GM19397 (cell line): Measurements from ENCODE around the gene ZNF212.

Experiments used
- ATAC-seq: cut with Tn5 transposase; IDR thresholded peaks from one replicate; pipeline ENCODE4 v1.9.1; 2021; ENCODE audit warnings: mild to moderate bottlenecking, moderate library complexity; ENCODE audit not compliant: unreplicated experiment

Gene ZNF212

DNA sequence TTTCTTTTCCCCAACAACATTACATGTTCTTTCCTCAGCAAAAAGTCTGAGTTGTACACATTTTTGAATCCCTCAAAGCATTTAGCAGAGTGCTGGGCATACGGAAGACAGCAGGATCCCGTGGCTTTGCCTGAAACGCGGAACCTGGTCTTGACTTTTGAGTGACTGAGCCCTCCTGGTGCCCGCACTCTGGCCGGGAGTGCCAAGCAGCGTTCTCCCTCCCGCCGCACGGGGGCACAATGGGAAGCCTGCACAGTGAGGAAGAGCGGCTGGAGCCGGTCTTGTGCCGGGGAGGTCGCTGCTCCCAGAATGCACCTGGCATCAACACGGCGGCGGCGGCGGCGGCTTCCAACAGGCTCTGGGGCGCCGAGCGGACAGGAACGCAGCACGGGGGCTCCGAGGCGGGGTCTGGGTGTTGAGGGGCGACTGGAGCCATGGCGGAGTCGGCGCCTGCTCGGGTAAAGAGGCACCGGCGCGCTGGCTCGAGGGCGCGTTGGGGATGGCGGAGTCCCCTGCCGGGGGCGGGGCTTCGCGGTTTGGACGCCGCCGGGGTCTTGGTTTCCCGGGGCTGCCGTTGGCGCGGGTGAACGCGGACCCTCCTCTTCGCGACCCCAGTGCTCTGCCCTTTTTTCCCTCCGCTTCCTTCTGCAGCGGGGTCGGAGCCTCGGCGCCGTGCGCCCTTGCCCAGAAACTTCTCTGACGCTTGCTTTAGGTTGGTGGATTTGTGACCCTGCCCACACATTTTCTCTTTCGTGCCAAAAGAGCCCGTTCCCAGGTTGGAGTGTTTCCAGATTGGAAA lies at the start of gene ZNF212:
Gene ZNF212 (plus strand): TSS at position 307 of the 799 bp plus-strand sequence. CDS start 128 bp downstream, at position 435.
- peak; percentile 100 for ATAC-seq

GRCh38 chr7:149191851-149192250 lies 47.6 kb upstream of the ZNF212 start:
- no peak for ATAC-seq

DNA sequence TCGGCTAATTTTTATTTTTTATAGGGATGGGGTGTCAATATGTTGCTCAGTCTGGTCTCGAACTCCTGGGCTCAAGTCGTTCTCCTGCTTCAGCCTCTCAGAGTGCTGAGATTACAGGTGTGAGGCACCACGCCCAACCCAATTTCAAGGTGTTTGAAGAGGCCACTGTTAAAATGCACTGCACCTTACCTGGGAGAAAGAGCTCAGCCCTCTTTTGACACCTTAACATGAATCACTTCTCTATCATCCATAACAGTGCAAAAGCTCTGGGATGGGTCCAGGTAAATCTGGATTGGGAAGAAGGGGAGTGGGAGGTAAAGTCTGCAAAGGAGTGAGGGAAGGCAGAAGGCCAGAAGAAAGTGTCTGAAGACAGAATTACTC lies 44.7 kb upstream of the ZNF212 start:
- ATAC-seq = no peak

GRCh38 chr7:149195180-149196150 lies 44.0 kb upstream of the ZNF212 start, which contains the start of gene ZNF282:
Gene ZNF282 (plus strand): TSS chr7:149195546. CDS start chr7:149195590, 44 bp downstream.
- ATAC-seq = peak; percentile 88

DNA sequence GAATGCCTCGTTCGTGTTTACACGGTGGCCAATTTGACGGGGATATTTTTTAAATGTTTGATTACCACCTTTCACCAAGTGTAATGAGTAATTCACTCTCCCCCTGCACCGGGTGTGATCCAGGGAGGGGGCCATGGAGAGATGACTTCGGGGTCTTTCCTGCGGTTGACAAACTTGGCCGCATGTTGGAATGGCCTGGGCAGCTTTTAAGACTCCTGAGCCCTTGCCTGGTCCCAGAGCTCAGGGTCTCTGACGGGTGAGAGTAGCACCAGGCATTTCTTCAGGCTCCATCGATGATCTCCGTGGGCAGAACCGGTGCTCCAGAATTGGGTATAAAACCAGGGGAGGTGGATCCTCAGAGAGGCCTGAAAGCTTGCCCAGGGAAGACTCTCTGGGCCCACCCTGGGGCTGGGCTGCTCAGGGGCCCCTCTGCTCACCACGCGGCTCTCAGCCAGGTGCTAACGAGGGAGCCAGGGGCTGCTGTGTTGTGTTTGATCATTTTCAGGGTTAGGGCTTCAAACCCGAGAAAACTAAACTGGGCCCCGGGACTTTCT lies 43.2 kb upstream of the ZNF212 start:
- peak; percentile 1 for ATAC-seq

DNA sequence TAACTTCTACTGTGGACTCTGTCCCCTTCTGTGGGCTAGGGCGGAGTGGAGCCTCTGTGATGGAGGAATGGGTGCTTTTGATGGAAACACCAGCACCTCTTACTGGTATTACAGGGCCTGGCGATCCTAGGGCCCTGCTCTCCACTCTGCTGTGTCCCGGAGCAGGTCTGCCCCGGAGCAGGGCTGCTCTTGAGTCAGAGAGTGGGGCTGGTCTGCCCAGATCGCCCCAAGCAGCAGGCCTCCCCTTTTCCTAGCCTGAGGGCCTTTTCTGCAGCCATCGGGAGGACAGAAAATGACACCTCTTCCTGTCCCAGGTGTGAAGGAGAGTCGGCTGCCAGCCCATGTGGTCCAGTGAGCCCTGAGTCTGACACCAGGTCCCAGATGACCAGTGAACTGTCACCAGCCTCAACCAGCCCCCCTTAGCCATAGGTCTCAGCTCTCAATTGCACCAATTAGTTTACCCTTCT lies 42.7 kb upstream of the ZNF212 start:
- no peak for ATAC-seq

- no peak for ATAC-seq
Measured at GRCh38 chr7:149197675-149198074, 41.8 kb upstream of the ZNF212 start.

GRCh38 chr7:149198161-149198816 lies 41.2 kb upstream of the ZNF212 start:
- ATAC-seq = no peak

GRCh38 chr7:149199234-149199995 lies 40.0 kb upstream of the ZNF212 start:
- ATAC-seq = no peak

- ATAC-seq = no peak
Measured at GRCh38 chr7:149202831-149203231, 36.6 kb upstream of the ZNF212 start.

DNA sequence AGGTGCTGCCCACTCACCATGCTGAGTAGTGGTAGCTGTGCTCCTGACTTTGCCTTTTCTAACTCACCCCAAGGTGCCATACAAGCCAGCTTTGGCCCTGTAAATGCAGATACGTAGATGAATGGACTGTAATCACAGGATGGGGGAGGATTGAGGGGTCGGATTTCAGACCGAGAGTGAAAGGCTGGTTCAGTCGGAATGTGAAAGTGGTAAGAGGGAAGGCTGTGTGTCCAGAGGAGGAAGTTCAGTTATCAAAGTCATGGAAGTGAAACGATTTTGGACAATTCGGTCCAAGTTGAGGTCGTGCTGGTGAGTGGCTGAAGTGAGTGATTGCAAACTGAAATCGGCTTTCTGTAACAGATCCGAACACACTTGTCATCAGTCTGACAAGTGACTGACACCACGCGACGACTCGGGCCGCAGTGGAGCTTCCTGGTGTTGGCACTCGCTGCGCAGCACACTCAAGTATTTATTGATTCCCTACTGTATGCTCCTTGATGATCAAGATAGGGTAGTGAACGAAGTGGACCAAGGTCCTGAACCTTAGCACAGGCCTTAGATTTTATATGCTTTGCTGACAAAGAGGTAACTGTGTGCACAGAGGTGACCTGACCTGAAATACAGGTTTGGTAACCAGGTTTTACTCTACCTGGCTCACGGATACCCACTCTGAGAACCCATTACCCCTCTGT lies 33.6 kb upstream of the ZNF212 start:
- no peak for ATAC-seq

- no peak for ATAC-seq
Measured at GRCh38 chr7:149207324-149208035, 32.0 kb upstream of the ZNF212 start.

DNA sequence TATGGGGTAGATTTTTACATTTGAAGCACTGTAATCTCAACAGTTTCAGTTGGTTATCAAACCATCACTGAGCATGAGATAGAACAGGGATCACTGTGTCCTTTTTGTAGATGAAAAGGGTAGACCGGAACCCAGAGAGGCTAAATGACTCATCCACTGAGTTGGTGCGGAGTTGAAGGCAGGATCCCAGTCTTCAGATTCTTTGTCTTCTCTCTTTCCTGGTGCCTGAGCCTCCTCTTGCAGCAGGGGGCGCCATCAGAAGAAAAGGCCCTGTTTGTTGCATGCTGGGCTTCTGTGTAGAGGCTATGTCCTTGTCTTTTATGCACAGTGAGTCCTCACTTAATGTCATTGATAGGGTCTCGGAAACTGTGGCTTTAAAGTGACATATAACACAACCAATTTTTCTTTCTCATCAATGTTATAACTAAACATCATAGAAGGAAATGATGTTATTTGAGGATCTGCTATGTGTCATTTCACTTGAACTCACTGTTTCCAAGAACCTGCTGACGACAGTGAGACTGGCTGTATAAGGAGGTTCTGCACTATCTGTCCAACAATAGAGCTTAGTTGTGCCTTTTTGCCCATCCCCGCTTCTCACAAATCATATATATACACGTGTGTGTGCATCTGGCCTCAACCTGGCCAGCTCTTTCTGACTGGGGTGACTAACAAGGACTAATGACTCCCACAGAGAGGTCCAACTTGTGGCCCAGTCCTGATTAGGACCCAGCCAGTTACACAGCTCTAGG lies 29.8 kb upstream of the ZNF212 start:
- ATAC-seq = no peak

DNA sequence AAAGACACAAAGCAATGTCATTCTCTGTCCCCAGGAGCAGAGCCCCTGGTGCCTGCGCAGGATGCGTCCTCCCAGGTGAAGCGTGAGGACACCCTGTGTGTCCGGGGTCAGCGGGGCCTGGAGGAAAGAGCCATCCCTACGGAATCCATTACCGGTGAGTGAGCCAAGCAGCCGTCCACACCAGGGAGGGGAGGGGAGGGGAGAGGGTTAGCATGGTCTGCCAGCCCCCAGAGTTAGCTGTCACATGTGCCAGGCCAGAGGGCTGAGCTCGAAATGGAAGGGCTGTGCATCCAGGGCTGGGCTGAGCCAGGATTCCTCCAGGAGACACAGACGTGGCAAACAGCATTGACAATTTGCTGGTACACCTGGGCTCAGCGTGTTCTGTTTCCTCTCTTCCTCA lies 28.9 kb upstream of the ZNF212 start:
- ATAC-seq = no peak

DNA sequence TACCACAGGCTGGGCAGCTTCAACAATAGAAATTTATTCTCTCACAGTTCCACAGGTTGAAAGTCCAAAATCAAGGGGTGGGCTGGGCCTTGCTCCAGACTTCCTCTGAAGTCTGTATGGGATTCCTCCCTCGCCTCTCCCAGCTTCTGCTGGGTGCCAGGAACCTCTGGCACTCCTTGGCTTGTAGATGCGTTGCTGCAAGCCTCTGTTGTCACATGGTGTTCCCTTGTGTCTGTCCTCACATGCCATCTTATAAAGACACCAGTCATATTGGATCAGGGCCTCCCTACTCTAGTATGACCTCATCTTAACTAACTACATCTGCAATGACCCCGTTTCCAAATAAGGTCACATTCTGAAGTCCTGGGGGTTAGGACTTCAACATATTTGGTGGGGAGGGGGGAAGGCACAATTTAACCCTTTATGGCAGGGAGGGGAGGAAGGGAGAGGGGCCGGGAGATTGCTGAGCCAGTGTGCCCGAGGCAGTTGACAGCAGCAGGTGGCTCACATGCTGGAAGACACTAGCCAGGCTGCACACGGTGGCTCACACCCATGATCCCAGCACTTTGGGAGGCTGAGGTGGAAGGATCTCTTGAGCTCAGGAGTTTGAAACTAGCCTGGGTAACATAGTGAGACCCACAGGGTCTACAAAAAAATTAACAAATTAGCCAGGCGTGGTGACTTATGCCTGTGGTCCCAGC lies 25.3 kb upstream of the ZNF212 start:
- ATAC-seq = no peak

DNA sequence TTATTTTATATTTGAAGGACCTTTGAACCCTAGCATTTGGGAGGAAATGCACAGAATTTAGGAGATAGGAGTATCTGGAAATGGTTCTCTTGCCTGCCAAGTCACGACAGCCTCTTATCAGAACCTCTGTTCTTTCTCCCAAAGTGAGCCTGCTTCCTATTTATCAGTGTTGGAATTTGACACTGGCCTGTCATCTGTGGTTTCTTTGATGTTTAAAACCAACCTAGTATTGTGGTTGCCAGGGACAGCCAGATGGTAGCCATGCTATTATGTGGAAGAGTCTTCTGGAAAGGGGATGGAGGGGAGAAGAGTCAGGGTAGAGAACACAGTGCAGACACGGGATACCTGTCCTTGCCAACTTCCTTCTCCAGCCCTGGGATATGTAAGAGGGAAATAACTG lies 23.0 kb upstream of the ZNF212 start:
- ATAC-seq = no peak

GRCh38 chr7:149217570-149217969 lies 21.9 kb upstream of the ZNF212 start:
- ATAC-seq = no peak
